OCI-LY1 (cell line): ENCODE data around the gene MEIOB.

Experiments used
- H2AFZ ChIP-seq: fragments of 200-600 bp; sonication (generic), shearing (Covaris generic); 2 replicates; pipeline ENCODE4 v1.6.0; 2014; ENCODE audit warnings: antibody characterized with exemption, mild to moderate bottlenecking, low read length
- H3F3A ChIP-seq: fragments of 200-600 bp; sonication (generic), shearing (Covaris generic); 2 replicates; pipeline ENCODE4 v1.6.0; 2014; ENCODE audit warnings: mild to moderate bottlenecking, antibody characterized with exemption, low read length, moderate library complexity; ENCODE audit not compliant: insufficient read depth
- H3K27ac ChIP-seq: fragments of 200-600 bp; sonication (generic); 2 replicates; pipeline ENCODE4 v1.5.1; 2014; ENCODE audit warnings: low read length, mixed run types, mild to moderate bottlenecking, low read depth; ENCODE audit not compliant: poor library complexity, severe bottlenecking
- H3K27me3 ChIP-seq: fragments of 200-600 bp; sonication (generic); 2 replicates; pipeline ENCODE4 v1.6.0; 2014; ENCODE audit warnings: antibody characterized with exemption, mild to moderate bottlenecking, low read length, moderate library complexity; ENCODE audit not compliant: insufficient read depth
- H3K36me3 ChIP-seq: fragments of 200-600 bp; sonication (generic); 2 replicates; pipeline ENCODE4 v1.6.1; 2014; ENCODE audit warnings: mild to moderate bottlenecking, antibody characterized with exemption, low read length, moderate library complexity, mixed read lengths; ENCODE audit not compliant: insufficient read depth
- H3K4me1 ChIP-seq: fragments of 200-600 bp; sonication (generic); 2 replicates; pipeline ENCODE4 v1.5.1; 2014; ENCODE audit warnings: mild to moderate bottlenecking, low read length, moderate library complexity; ENCODE audit not compliant: insufficient read depth, severe bottlenecking
- H3K4me2 ChIP-seq: fragments of 200-600 bp; sonication (generic), shearing (Covaris generic); 2 replicates; pipeline ENCODE4 v1.6.1; 2014; ENCODE audit warnings: low read length
- H3K4me3 ChIP-seq: fragments of 200-600 bp; sonication (generic); 2 replicates; pipeline ENCODE4 v1.5.1; 2014; ENCODE audit warnings: low read length, low read depth, mild to moderate bottlenecking, mixed read lengths; ENCODE audit not compliant: poor library complexity, severe bottlenecking
- H3K79me2 ChIP-seq: fragments of 200-600 bp; shearing (Covaris generic); 2 replicates; pipeline ENCODE4 v1.6.1; 2016; ENCODE audit warnings: mixed run types, low read length, mixed read lengths; ENCODE audit not compliant: insufficient read depth
- H3K9ac ChIP-seq: fragments of 200-600 bp; sonication (generic), shearing (Covaris generic); 2 replicates; pipeline ENCODE4 v1.6.1; 2014; ENCODE audit warnings: mild to moderate bottlenecking, low read length, mixed read lengths
- H3K9me2 ChIP-seq: fragments of 200-600 bp; sonication (generic), shearing (Covaris generic); 2 replicates; pipeline ENCODE4 v1.6.1; 2014; ENCODE audit warnings: low read depth, mild to moderate bottlenecking, low read length, mixed read lengths
- H3K9me3 ChIP-seq: fragments of 200-600 bp; shearing (Covaris generic); 2 replicates; pipeline ENCODE4 v1.6.1; 2014; ENCODE audit warnings: low read length, mixed read lengths
- H4K20me1 ChIP-seq: fragments of 200-600 bp; sonication (generic), shearing (Covaris generic); 2 replicates; pipeline ENCODE4 v1.6.0; 2016; ENCODE audit warnings: mild to moderate bottlenecking, low read length; ENCODE audit not compliant: insufficient read depth
- CTCF ChIP-seq: fragments of 200-600 bp; sonication (generic), shearing (Covaris generic); IDR thresholded peaks from 2 replicates; pipeline ENCODE4 v1.5.1; 2017; ENCODE audit warnings: mild to moderate bottlenecking, antibody characterized with exemption, low read length, moderate library complexity, mixed read lengths
- EZH2 ChIP-seq: fragments of 200-600 bp; sonication (generic), shearing (Covaris generic); IDR thresholded peaks from 2 replicates; pipeline ENCODE4 v1.8.0; 2017; ENCODE audit warnings: borderline replicate concordance, mixed run types, mild to moderate bottlenecking, antibody characterized with exemption, low read length, moderate library complexity, mixed read lengths

Gene MEIOB

GRCh38 chr16:1863681-1864460 lies 8.1 kb downstream of the MEIOB start:
- no peaks in the 10 kb centered on the region for H3K9me3 ChIP-seq
- H2AFZ ChIP-seq, result no peak overlapping the region
- no peaks in the 10 kb centered on the region for H3K4me1 ChIP-seq
- no peaks in the 10 kb centered on the region for H3K79me2 ChIP-seq
- no peak overlapping the region for H3K27ac ChIP-seq
- H3K9me2 ChIP-seq, result no peaks in the 10 kb centered on the region
- TF ChIP-seq CTCF (peak; percentile 49), EZH2 (no peak)
- no peak overlapping the region for H3K9ac ChIP-seq
- H3K4me3 ChIP-seq, result no peak overlapping the region
- H3K4me2 ChIP-seq, result no peak overlapping the region
- H3F3A ChIP-seq, result no peaks in the 10 kb centered on the region
- no peaks in the 10 kb centered on the region for H3K27me3 ChIP-seq
- no peaks in the 10 kb centered on the region for H3K36me3 ChIP-seq
- no peaks in the 10 kb centered on the region for H4K20me1 ChIP-seq

- Histone ChIP-seq H3K9me2 (no peaks in the 10 kb centered on the region), H3K9ac (no peak overlapping the region)
- no peak for TF ChIP-seq CTCF
- TF ChIP-seq EZH2, result no peak
Measured at GRCh38 chr16:1862394-1862793, 9.6 kb downstream of the MEIOB start.

GRCh38 chr16:1861730-1862129 lies 10.2 kb downstream of the MEIOB start:
- Histone ChIP-seq H3K9me3 (no peaks in the 10 kb centered on the region), H3K79me2 (no peaks in the 10 kb centered on the region), H3K4me1 (no peaks in the 10 kb centered on the region), H2AFZ (no peak overlapping the region), H3K9ac (no peak overlapping the region), H3K27ac (no peak overlapping the region), H3K4me3 (no peak overlapping the region), H3K27me3 (no peaks in the 10 kb centered on the region), H4K20me1 (no peaks in the 10 kb centered on the region), H3K4me2 (no peak overlapping the region), H3F3A (no peaks in the 10 kb centered on the region), H3K9me2 (no peaks in the 10 kb centered on the region), H3K36me3 (no peaks in the 10 kb centered on the region)
- TF ChIP-seq CTCF, result no peak

More at GRCh38 chr16:1862394-1862793, 9.6 kb downstream of the MEIOB start:
- H3K27me3 ChIP-seq, result no peaks in the 10 kb centered on the region
- H3K27ac ChIP-seq, result no peak overlapping the region
- H3K9me3 ChIP-seq, result no peaks in the 10 kb centered on the region
- H3K4me1 ChIP-seq, result no peaks in the 10 kb centered on the region
- H3K79me2 ChIP-seq, result no peaks in the 10 kb centered on the region
- H2AFZ ChIP-seq, result no peak overlapping the region
- no peaks in the 10 kb centered on the region for H3F3A ChIP-seq
- no peaks in the 10 kb centered on the region for H4K20me1 ChIP-seq
- H3K4me2 ChIP-seq, result no peak overlapping the region
- no peaks in the 10 kb centered on the region for H3K36me3 ChIP-seq
- no peak overlapping the region for H3K4me3 ChIP-seq
